ENCODE results near the gene TPSG1. TPM values are rescaled to one million over a fixed set of nuclear protein-coding genes. Genes with fewer than 3 reads are reported as not detected.

Gene TPSG1
- total RNA-seq, 1 experiment from 2014 or later, result not detected

DNA sequence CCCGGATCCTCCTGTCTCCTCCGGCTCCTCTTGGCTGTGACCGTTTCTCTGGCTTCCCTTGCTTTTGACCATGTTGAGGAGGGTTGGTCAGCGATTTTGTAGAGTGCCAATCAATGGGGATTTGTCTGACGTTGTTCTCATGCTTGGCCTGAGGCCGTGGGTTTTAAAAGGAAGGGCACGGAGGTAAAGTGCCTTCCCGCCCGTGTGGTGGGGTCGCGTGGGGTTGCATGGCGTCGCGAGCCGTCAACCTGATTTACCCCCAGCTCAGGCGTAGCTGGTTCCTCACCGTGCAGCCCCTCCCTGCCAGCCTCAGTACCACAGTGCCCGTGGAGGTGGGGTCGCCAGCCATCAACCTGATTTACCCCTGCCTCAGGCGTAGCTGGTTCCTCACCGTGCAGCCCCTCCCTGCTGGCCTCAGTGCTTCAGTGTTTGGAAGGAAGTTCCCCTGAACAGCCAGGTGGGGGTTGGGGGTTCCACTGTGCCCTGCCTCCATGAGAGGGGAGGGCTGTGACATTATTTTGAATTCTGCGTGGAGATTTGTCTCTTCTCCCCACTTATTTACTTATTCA, 20.5 kb upstream of the TPSG1 start:
- Histone ChIP-seq H3K4me2 (ENCODE audit: low read length) (no peak overlapping the region), H3K9me3 (ENCODE audit: control insufficient read depth in 1 of 2, insufficient read depth in 1 of 2, low read depth in 1 of 2, low read length in 2 of 2) (no peaks in the 10 kb centered on the region), H3K4me3 (replicated peaks in 1 of 2; ENCODE audit: low read depth in 1 of 2, low read length in 2 of 2) (no peak overlapping the region), H4K20me1 (ENCODE audit: insufficient read depth) (no peaks in the 10 kb centered on the region), H3K36me3 (ENCODE audit: control insufficient read depth in 1 of 2, insufficient read depth in 2 of 2, low read length in 2 of 2) (no peaks in the 10 kb centered on the region), H3K27me3 (ENCODE audit: insufficient read depth, low read length) (no peaks in the 10 kb centered on the region), H3K9ac (ENCODE audit: low read length) (no peak overlapping the region), H3K79me2 (ENCODE audit: insufficient read depth, low read length) (no peaks in the 10 kb centered on the region), H3K4me1 (ENCODE audit: control insufficient read depth in 1 of 2, insufficient read depth in 2 of 2, low read length in 2 of 2) (no peaks in the 10 kb centered on the region), H3K9me2 (ENCODE audit: insufficient read depth) (no peaks in the 10 kb centered on the region), H3K27ac (ENCODE audit: low read depth, low read length) (no peak overlapping the region), H2AFZ (ENCODE audit: low read depth, low read length, poor library complexity, severe bottlenecking) (no peak overlapping the region)
- ChIA-PET RAD21 (ENCODE audit: low non-redundant PET in 1 of 2, low total read pairs in 2 of 2, uncharacterized antibody in 2 of 2, unreplicated experiment in 2 of 2) (no interaction called here), POLR2A (no interaction called here), CTCF (no interaction called here)
- ATAC-seq (no peak), DNase-seq (ENCODE audit: low read depth, low spot score) (no peak)
- TF ChIP-seq REST (IDR thresholded peaks at IDR 0.05; ENCODE audit: low read depth) (no peak), MAX (IDR thresholded peaks at IDR 0.05) (no peak), SP1 (IDR thresholded peaks at IDR 0.05; ENCODE audit: low read depth) (no peak), SRF (IDR thresholded peaks at IDR 0.05; ENCODE audit: low read depth) (no peak), YY1 (IDR thresholded peaks at IDR 0.05; ENCODE audit: extremely low read depth, insufficient replicate concordance, low read depth, low read length) (no peak), SIN3A (IDR thresholded peaks at IDR 0.05; ENCODE audit: low read depth) (no peak), ZFX (IDR thresholded peaks at IDR 0.05) (no peak), JUND (IDR thresholded peaks at IDR 0.05) (no peak), POLR2AphosphoS5 (IDR thresholded peaks at IDR 0.05; ENCODE audit: low read depth, low read length) (no peak), CTCF (IDR thresholded peaks at IDR 0.05 in 2 of 3, conservative IDR thresholded peaks at IDR 0.05 in 1 of 3; ENCODE audit: borderline replicate concordance in 1 of 3, insufficient read depth in 1 of 3, low read depth in 2 of 3, low read length in 2 of 3) (no peak), POLR2A (IDR thresholded peaks at IDR 0.05; ENCODE audit: borderline replicate concordance, extremely low read depth, insufficient read depth, insufficient read length) (no peak), CBX3 (IDR thresholded peaks at IDR 0.05; ENCODE audit: low read depth) (no peak), EZH2phosphoT487 (IDR thresholded peaks at IDR 0.05; ENCODE audit: borderline replicate concordance) (no peak), ELF1 (IDR thresholded peaks at IDR 0.05; ENCODE audit: borderline replicate concordance, low read depth) (no peak)
- TF ChIP-seq, protein P1, sequence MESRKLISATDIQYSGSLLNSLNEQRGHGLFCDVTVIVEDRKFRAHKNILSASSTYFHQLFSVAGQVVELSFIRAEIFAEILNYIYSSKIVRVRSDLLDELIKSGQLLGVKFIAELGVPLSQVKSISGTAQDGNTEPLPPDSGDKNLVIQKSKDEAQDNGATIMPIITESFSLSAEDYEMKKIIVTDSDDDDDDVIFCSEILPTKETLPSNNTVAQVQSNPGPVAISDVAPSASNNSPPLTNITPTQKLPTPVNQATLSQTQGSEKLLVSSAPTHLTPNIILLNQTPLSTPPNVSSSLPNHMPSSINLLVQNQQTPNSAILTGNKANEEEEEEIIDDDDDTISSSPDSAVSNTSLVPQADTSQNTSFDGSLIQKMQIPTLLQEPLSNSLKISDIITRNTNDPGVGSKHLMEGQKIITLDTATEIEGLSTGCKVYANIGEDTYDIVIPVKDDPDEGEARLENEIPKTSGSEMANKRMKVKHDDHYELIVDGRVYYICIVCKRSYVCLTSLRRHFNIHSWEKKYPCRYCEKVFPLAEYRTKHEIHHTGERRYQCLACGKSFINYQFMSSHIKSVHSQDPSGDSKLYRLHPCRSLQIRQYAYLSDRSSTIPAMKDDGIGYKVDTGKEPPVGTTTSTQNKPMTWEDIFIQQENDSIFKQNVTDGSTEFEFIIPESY (IDR thresholded peaks at IDR 0.05; ENCODE audit: extremely low read depth, insufficient replicate concordance, low read length), result no peak
- no TSS peak for BruUV-seq (replicated peaks)
- intact Hi-C loops (cut with micrococcal nuclease), result no loop called here
